Ovary (tissue), 9 donors: Measurements from ENCODE around the gene G3BP1. TPM values are rescaled to one million over a fixed set of nuclear protein-coding genes. Genes with fewer than 3 reads are reported as not detected.

Experiments
- DNase-seq, 5 donors: peaks; one replicate each; pipeline ENCODE4 v3.0.0-alpha.2; 2019 to 2020
- H3K27ac ChIP-seq, 2 donors: fragments of 200-600 bp; one replicate each; pipeline versions ENCODE4 v1.5.1 to v1.8.0; 2019 to 2022
- H3K27me3 ChIP-seq: fragments of 200-600 bp; one replicate; pipeline ENCODE4 v1.8.0; 2022
- H3K36me3 ChIP-seq: fragments of 200-600 bp; sonication (generic); one replicate; pipeline ENCODE4 v1.5.1; 2019
- H3K4me1 ChIP-seq: one replicate; pipeline ENCODE4 v1.8.1; 2013; ENCODE audit warnings: mild to moderate bottlenecking, moderate library complexity; ENCODE audit not compliant: insufficient read depth
- H3K4me3 ChIP-seq: fragments of 200-600 bp; sonication (generic); one replicate; pipeline ENCODE4 v1.5.1; 2017
- H3K9me3 ChIP-seq, 2 donors: fragments of 200-600 bp in 1 of 2; sonication (generic) in 1 of 2; one replicate each; pipeline versions ENCODE4 v1.5.1 to v1.8.1; 2013 to 2019; ENCODE audit warnings: mild to moderate bottlenecking in 1 of 2, moderate library complexity in 1 of 2
- EP300 ChIP-seq: sonication (generic); formaldehyde crosslinking; IDR thresholded peaks from one replicate; pipeline ENCODE4 v1.6.1; 2017; ENCODE audit warnings: antibody characterized with exemption
- POLR2A ChIP-seq: fragments of 450-650 bp; IDR thresholded peaks from one replicate; pipeline ENCODE4 v1.6.1; 2017; ENCODE audit warnings: antibody characterized with exemption, mild to moderate bottlenecking, moderate library complexity
- WGBS, 3 donors: extraction: QIAGEN DNeasy Blood & Tissue Kit in 1 of 3; methylation state at CpG; one replicate each; pipeline versions ENCODE4 v1.1.5 to v1.1.7; 2013 to 2017; 5-methylcytosine and 5-hydroxymethylcytosine counted together
- intact Hi-C, 4 donors: fragments of 100-400 bp; cut with DNase I; formaldehyde crosslinking; loops; one replicate each; pipeline versions ENCODE4 v1.11.0 to v1.15.1; 2022 to 2023
- polyA plus RNA-seq, 2 donors: library from polyadenylated mRNA; stranded (reverse); fragments of 200-250 nt in 1 of 2; fragments of 350-450 nt in 1 of 2; fragmentation: Illumina TruSeq in 1 of 2; extraction: RNeasy Lipid Tissue Mini Kit (QIAGEN cat#74804) in 1 of 2; gene quantifications; one replicate each; pipeline ENCODE4 v1.2.3, GENCODE V29; 2013 to 2014
- total RNA-seq, 7 donors: library from RNA; depleted of rRNA in 2 of 7; stranded (reverse); fragments of >200 nt in 2 of 7; fragmentation: NEBNext Ultra II Directional in 3 of 7; extraction: Animal tissue kit (Norgen Biotek cat#: 25700) in 3 of 7; gene quantifications; one replicate each; pipeline versions ENCODE4 v1.1.0 to v1.2.4, GENCODE V29; 2016 to 2023
- TF ChIP-seq, protein P1 (sequence below), 3 donors: fragments of 450-650 bp in 2 of 3; fragments of 200-600 bp in 1 of 3; IDR thresholded peaks; one replicate each; pipeline versions ENCODE4 v1.5.1 to v1.8.0; 2016 to 2022; ENCODE audit warnings: antibody characterized with exemption in 3 of 3, mild to moderate bottlenecking in 1 of 3
- donor health status: DM: no; HTN: no; CAD: no; lungs with moderate emphysema.
- donor health status: DM: no; HTN: no; CAD: no.
- donor health status: Bipolar disorder and iron deficiency.
- donor health status: DM: yes; HTN: yes; CAD: no.
- donor health status: DM: no; HTN: no; CAD: no.
- donor health status: DM: yes; HTN: yes; CAD: no.

The G3BP1 gene
- total and polyA plus RNA-seq, 9 donors: 31.0 to 224 (median 153) TPM

DNA sequence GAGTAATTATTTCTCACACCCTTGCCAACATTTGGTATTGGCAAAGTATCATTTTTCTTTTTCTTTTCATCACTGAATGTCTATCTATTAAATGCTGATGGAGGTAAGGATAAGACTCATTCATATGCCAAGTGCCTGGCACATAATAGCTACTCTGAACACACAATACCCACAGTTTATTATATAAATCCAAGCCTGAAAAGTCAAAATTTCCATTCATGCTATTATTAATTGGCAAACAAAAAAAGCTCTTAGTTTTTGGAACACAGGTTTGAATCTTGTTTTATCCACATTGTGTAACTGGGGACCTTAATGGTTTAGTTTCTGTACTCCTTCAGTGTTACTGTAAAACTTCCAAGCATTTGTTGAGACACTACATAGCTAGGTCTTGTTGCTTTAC, 7.0 kb upstream of the G3BP1 start:
- H3K9me3 ChIP-seq: no peaks in the 10 kb centered on the region
- no peak overlapping the region for H3K4me3 ChIP-seq
- H3K27ac ChIP-seq: no peak overlapping the region
- DNase-seq: no peak
- TF ChIP-seq, protein P1, sequence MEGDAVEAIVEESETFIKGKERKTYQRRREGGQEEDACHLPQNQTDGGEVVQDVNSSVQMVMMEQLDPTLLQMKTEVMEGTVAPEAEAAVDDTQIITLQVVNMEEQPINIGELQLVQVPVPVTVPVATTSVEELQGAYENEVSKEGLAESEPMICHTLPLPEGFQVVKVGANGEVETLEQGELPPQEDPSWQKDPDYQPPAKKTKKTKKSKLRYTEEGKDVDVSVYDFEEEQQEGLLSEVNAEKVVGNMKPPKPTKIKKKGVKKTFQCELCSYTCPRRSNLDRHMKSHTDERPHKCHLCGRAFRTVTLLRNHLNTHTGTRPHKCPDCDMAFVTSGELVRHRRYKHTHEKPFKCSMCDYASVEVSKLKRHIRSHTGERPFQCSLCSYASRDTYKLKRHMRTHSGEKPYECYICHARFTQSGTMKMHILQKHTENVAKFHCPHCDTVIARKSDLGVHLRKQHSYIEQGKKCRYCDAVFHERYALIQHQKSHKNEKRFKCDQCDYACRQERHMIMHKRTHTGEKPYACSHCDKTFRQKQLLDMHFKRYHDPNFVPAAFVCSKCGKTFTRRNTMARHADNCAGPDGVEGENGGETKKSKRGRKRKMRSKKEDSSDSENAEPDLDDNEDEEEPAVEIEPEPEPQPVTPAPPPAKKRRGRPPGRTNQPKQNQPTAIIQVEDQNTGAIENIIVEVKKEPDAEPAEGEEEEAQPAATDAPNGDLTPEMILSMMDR (IDR thresholded peaks at IDR 0.05): no peak
- TF ChIP-seq EP300: no peak
- no peak for TF ChIP-seq POLR2A
- no peaks in the 10 kb centered on the region for H3K4me1 ChIP-seq
- no peaks in the 10 kb centered on the region for H3K36me3 ChIP-seq
- intact Hi-C loops: no loop called here
- H3K27me3 ChIP-seq: no peaks in the 10 kb centered on the region

DNA sequence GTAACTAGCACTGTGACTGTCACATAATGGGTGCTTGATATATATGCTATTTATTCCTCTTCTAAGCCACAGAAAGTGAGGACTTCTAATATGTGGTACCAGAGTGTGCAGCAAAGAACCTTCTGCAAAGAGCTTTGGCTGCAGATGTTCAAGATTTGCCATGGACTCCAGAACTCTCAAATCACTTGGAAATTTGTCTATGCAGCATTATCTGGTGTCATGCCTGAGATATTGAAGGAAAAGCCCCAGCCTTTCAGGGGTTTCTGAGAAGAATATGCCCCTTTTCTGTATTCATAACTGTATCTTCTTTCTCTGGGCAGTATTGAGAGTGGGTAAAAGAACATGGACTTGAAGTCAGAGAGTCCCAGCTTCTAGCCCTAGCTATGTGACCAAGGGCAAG, 4.8 kb upstream of the G3BP1 start:
- no peak for TF ChIP-seq POLR2A
- TF ChIP-seq, protein P1 (IDR thresholded peaks at IDR 0.05): no peak
- TF ChIP-seq EP300: no peak
- H3K27me3 ChIP-seq: no peaks in the 10 kb centered on the region
- no peaks in the 10 kb centered on the region for H3K4me1 ChIP-seq
- no peaks in the 10 kb centered on the region for H3K9me3 ChIP-seq
- H3K36me3 ChIP-seq: no peaks in the 10 kb centered on the region
- H3K27ac ChIP-seq: no peak overlapping the region
- DNase-seq: no peak
- no peak overlapping the region for H3K4me3 ChIP-seq
- intact Hi-C loops: no loop called here

DNA sequence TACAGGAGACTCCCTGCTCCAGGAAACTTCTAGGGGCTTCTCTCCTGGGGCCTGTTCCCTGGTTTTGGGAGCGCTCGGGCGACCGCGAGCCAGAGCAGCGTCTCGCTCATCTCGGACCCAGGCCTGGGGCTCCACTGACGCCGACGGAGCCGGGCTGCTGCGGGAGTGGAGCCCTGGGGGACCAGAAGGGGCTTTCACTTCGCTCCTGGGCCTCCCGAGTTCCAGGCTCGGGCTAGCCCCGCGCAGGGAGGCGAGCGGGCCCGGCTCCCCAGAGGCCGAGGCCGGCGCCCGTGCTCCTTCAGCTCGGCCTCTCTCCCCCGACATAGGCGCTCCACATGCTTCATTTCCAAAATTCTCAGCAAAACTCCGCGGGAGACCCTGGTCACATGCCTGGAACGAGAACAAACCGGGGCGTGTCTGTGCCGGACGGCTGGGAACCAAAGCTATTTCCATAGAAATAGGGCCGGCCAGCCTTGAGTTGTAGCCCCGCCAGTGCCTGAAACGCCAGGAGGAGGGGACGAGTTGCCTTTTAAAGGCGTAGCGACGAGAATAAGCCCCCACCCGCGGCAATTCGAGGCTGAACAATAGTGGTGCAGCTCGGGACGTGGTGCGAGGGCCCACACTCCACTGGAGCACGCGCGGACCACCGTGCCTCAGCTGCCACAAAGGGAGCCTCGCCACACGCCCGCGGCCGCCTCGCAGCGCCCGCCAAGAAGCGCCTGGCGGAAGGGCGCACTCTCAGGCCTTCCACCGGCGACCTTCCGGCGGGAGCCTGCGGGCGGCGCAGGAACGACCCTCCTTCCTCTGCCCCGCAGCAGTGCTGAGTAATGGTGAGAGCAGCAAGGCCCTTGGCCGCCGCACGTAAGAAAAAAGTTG, 1.1 kb upstream of the G3BP1 start:
- intact Hi-C loops: no loop called here
- WGBS, 3 donors: 0 to 2% (median 2%) methylated on average over 64 to 75 of the region's 75 CpGs
- Histone ChIP-seq H3K4me1 (peaks cover 4% of the 10 kb centered on the region), H3K9me3 (no peaks in the 10 kb centered on the region), H3K27me3 (no peaks in the 10 kb centered on the region), H3K36me3 (no peaks in the 10 kb centered on the region), H3K27ac (peak overlapping the region; percentile 78 to 100), H3K4me3 (peak overlapping the region; percentile 57)
- DNase-seq: peak; percentile 79 to 88 (median 83)
- TF ChIP-seq, protein P1 (IDR thresholded peaks at IDR 0.05): no peak
- TF ChIP-seq POLR2A (no peak), EP300 (no peak)

DNA sequence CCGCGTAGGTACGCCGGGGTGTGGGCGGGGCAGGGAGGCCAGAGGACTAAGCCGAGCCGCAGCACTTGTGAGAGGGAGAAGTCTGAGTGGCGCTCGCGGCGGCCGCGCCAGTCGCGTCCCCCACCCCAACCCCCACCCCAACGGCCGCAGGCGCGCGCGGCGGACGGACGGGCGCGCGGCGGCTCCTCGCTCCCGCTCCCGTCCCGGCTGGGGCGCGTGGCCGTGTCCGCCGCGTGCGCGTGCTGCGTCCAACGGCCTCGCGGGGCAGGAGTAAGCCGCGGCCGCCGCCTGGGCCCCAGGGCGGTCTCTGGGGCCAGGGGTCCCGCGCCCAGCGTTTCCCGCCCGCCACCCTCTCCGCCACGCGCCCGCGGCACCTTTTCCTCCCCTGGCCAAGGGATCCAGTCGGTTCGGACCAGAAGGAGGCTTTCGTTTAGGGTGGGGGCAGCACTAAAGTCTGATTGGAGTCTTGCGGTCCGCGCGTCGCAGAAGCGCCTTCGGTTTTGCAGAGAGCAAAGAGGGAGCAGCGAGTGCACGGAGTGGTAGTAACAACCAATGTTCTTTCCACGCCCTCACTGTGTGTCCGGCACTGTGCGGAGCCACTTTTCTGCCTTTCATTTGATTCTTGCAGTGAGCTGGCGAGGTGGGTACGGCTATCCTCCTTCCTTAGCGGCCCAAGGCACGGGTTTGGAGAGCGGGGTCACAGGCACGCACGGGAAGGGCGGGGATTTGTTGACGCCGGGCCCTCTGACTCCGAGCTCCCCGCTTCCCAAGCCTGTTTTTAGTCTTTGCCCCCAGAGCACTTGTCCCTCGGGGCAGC, 483 bp downstream of the G3BP1 start:
- peaks cover 6% of the 10 kb centered on the region for H3K4me1 ChIP-seq
- H3K4me3 ChIP-seq: peak overlapping the region; percentile 92
- TF ChIP-seq EP300: no peak
- TF ChIP-seq, protein P1 (IDR thresholded peaks at IDR 0.05): no peak
- TF ChIP-seq POLR2A: no peak
- no peaks in the 10 kb centered on the region for H3K9me3 ChIP-seq
- 0 to 1% (median 1%) methylated on average over 49 to 87 of the region's 87 CpGs for WGBS, 3 donors
- intact Hi-C loops: no loop called here
- peak in 1 of 5 donors; percentile 61 for DNase-seq
- peak overlapping the region; percentile 58 to 100 for H3K27ac ChIP-seq
- H3K27me3 ChIP-seq: no peaks in the 10 kb centered on the region
- no peaks in the 10 kb centered on the region for H3K36me3 ChIP-seq
